ENCODE data around the gene WDPCP. TPM values are rescaled to one million over a fixed set of nuclear protein-coding genes. Genes with fewer than 3 reads are reported as not detected.

Gene WDPCP
- total and polyA plus RNA-seq, 2 donors (not counting 1 experiment from before 2014, with no cell fraction given): 5.6 to 22.8 TPM

DNA sequence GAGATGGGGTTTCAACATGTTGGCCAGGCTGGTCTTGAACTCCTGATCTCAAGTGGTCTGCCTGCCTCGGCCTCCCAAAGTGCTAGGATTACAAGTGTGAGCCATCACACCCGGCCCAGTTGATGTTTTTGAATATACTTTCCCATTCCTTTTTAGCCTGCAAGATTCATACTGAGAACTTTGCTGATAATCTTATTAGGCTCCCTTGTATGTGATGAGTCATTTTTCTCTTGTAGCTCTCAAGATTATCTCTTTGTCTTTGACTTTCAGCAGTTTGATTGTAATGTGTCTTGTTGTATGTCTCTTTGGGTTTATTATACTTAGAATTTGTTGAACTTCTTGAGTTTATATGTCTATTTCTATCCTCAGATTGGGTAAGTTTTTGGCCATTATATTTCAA, 456.3 kb downstream of the WDPCP start:
- peaks cover 20% of the 10 kb centered on the region for H3K9me3 Mint-ChIP-seq (ENCODE audit: insufficient read depth)

GRCh38 chr2:63131196-63131595, 457.1 kb downstream of the WDPCP start:
- DNase-seq (no peak), ATAC-seq (ENCODE audit: low read depth) (no peak)
- H3K9me3 ChIP-seq (ENCODE audit: control extremely low read depth in 1 of 3, control insufficient read depth in 2 of 3, insufficient read depth in 1 of 3, low read length in 2 of 3): peaks cover 2 to 15% (median 7%) of the 10 kb centered on the region in 3 donors
- H3K36me3 ChIP-seq (replicated peaks in 1 of 2; ENCODE audit: control extremely low read depth in 1 of 2, control insufficient read depth in 1 of 2, extremely low read depth in 1 of 2, insufficient read depth in 2 of 2, low read length in 1 of 2): no peaks in the 10 kb centered on the region
- H3K79me2 ChIP-seq (ENCODE audit: control insufficient read depth, insufficient read depth, low read length): no peaks in the 10 kb centered on the region
- Mint-ChIP-seq H3K4me3 (no peak overlapping the region), H3K27ac (no peak overlapping the region), H3K4me1 (peaks cover 3% of the 10 kb centered on the region), H3K9me3 (ENCODE audit: insufficient read depth) (peaks cover 20% of the 10 kb centered on the region), H3K27me3 (no peaks in the 10 kb centered on the region)
- no peaks in the 10 kb centered on the region for H4K20me1 ChIP-seq (ENCODE audit: control insufficient read depth, insufficient read depth, low read length, poor library complexity, severe bottlenecking)
- ChIA-PET CTCF (interaction anchor here (0.7 kb wide), 1 partner anchor 37 kb away, joined by 3 read pairs; no protein-coding TSS in a partner anchor), POLR2A (no interaction called here)
- no CpG with 5 or more reads among the region's 1 CpG for WGBS (ENCODE audit: insufficient coverage)
- no peak overlapping the region for H3K27ac ChIP-seq (ENCODE audit: low read length in 2 of 2)
- H2AFZ ChIP-seq (ENCODE audit: insufficient read depth, low read depth, low read length, poor library complexity, severe bottlenecking): no peak overlapping the region
- no peak overlapping the region for H3K4me3 ChIP-seq (ENCODE audit: control extremely low read depth in 1 of 5, extremely low read depth in 1 of 5, insufficient read depth in 1 of 5, low read depth in 2 of 5, low read length in 4 of 5)
- H3K4me2 ChIP-seq (replicated peaks; ENCODE audit: low read depth, low read length, poor library complexity, severe bottlenecking): no peak overlapping the region
- H3K27me3 ChIP-seq (replicated peaks in 1 of 4; ENCODE audit: control extremely low read depth in 1 of 4, control insufficient read depth in 3 of 4, insufficient read depth in 4 of 4, low read length in 3 of 4): no peaks in the 10 kb centered on the region
- intact Hi-C loops (cut with micrococcal nuclease): no loop called here
- TF ChIP-seq EZH2 (IDR thresholded peaks at IDR 0.05; ENCODE audit: borderline replicate concordance, insufficient read depth, low read depth, low read length, poor library complexity, severe bottlenecking): no peak
- TF ChIP-seq, protein P1, sequence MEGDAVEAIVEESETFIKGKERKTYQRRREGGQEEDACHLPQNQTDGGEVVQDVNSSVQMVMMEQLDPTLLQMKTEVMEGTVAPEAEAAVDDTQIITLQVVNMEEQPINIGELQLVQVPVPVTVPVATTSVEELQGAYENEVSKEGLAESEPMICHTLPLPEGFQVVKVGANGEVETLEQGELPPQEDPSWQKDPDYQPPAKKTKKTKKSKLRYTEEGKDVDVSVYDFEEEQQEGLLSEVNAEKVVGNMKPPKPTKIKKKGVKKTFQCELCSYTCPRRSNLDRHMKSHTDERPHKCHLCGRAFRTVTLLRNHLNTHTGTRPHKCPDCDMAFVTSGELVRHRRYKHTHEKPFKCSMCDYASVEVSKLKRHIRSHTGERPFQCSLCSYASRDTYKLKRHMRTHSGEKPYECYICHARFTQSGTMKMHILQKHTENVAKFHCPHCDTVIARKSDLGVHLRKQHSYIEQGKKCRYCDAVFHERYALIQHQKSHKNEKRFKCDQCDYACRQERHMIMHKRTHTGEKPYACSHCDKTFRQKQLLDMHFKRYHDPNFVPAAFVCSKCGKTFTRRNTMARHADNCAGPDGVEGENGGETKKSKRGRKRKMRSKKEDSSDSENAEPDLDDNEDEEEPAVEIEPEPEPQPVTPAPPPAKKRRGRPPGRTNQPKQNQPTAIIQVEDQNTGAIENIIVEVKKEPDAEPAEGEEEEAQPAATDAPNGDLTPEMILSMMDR (IDR thresholded peaks at IDR 0.05): no peak
- no peaks in the 10 kb centered on the region for H3K4me1 ChIP-seq (ENCODE audit: control insufficient read depth in 2 of 2, insufficient read depth in 2 of 2, low read length in 2 of 2)
- H3K9ac ChIP-seq (ENCODE audit: low read length): no peak overlapping the region

More for the DNA sequence above, 456.3 kb downstream of the WDPCP start:
- peaks cover 7 to 15% (median 7%) of the 10 kb centered on the region in 3 donors for H3K9me3 ChIP-seq (ENCODE audit: control extremely low read depth in 1 of 3, control insufficient read depth in 2 of 3, insufficient read depth in 1 of 3, low read length in 2 of 3)
- no peaks in the 10 kb centered on the region for H3K4me1 ChIP-seq (ENCODE audit: control insufficient read depth in 2 of 2, insufficient read depth in 2 of 2, low read length in 2 of 2)
- no peak for ATAC-seq (ENCODE audit: low read depth)
- Mint-ChIP-seq H3K27ac (no peak overlapping the region), H3K4me3 (no peak overlapping the region), H3K27me3 (no peaks in the 10 kb centered on the region), H3K4me1 (no peaks in the 10 kb centered on the region)
- H4K20me1 ChIP-seq (ENCODE audit: control insufficient read depth, insufficient read depth, low read length, poor library complexity, severe bottlenecking): no peaks in the 10 kb centered on the region
- H2AFZ ChIP-seq (ENCODE audit: insufficient read depth, low read depth, low read length, poor library complexity, severe bottlenecking): no peak overlapping the region
- H3K4me2 ChIP-seq (replicated peaks; ENCODE audit: low read depth, low read length, poor library complexity, severe bottlenecking): no peak overlapping the region
- H3K27me3 ChIP-seq (replicated peaks in 1 of 4; ENCODE audit: control extremely low read depth in 1 of 4, control insufficient read depth in 3 of 4, insufficient read depth in 4 of 4, low read length in 3 of 4): no peaks in the 10 kb centered on the region
- H3K36me3 ChIP-seq (replicated peaks in 1 of 2; ENCODE audit: control extremely low read depth in 1 of 2, control insufficient read depth in 1 of 2, extremely low read depth in 1 of 2, insufficient read depth in 2 of 2, low read length in 1 of 2): no peaks in the 10 kb centered on the region
- ChIA-PET POLR2A (no interaction called here), CTCF (no interaction called here)
- no peak overlapping the region for H3K9ac ChIP-seq (ENCODE audit: low read length)
- intact Hi-C loops (cut with micrococcal nuclease): no loop called here
- no peak for DNase-seq
- no peaks in the 10 kb centered on the region for H3K79me2 ChIP-seq (ENCODE audit: control insufficient read depth, insufficient read depth, low read length)
- no peak overlapping the region for H3K4me3 ChIP-seq (ENCODE audit: control extremely low read depth in 1 of 5, extremely low read depth in 1 of 5, insufficient read depth in 1 of 5, low read depth in 2 of 5, low read length in 4 of 5)
- TF ChIP-seq, protein P1 (IDR thresholded peaks at IDR 0.05): no peak
- no peak for TF ChIP-seq EZH2 (IDR thresholded peaks at IDR 0.05; ENCODE audit: borderline replicate concordance, insufficient read depth, low read depth, low read length, poor library complexity, severe bottlenecking)
- no peak overlapping the region for H3K27ac ChIP-seq (ENCODE audit: low read length in 2 of 2)
- WGBS (ENCODE audit: insufficient coverage): 83% methylated on average over 1 of the region's 2 CpGs

All from B cell (primary cell).